GM12878 (cell line): ENCODE data around the gene MAP4K4. TPM values are rescaled to one million over a fixed set of nuclear protein-coding genes. Genes with fewer than 3 reads are reported as not detected.

Experiments
- ATAC-seq: fragments of 200-7000 bp; cut with Tn5 transposase; 3 replicates; pipeline ENCODE4 v1.9.1; 2020; ENCODE audit warnings: mild to moderate bottlenecking, moderate library complexity
- BruUV-seq: library from RNA; stranded (reverse); fragments of 400-500 nt; replicated peaks from 2 replicates; lab custom pipeline; 2021; lab: Mats Ljungman, UMichigan
- CTCF ChIA-PET: fragments of 300-600 bp; sonication (Branson Sonifier 250); formaldehyde crosslinking; extraction: SDS; loops from one replicate; lab custom pipeline; 2021; ENCODE audit warnings: inconsistent platforms; lab: Yijun Ruan, JAX
- POLR2A ChIA-PET: fragments of 350-600 bp; formaldehyde crosslinking; extraction: SDS; loops from one replicate; lab custom pipeline; 2021; ENCODE audit warnings: inconsistent platforms; lab: Charles Lee
- RAD21 ChIA-PET: fragments of 300-600 bp; sonication (Branson Sonifier 250); formaldehyde crosslinking; loops from one replicate; lab custom pipeline; 2023; ENCODE audit warnings: antibody characterized with exemption; ENCODE audit not compliant: unreplicated experiment; lab: Charles Lee
- SMC1A ChIA-PET: fragments of 300-600 bp; sonication (Branson Sonifier 250); formaldehyde crosslinking; loops from one replicate; lab custom pipeline; 2023; ENCODE audit not compliant: unreplicated experiment, uncharacterized antibody; lab: Charles Lee
- DNase-seq: peaks from one replicate; pipeline ENCODE4 v3.0.0-alpha.2; 2011; ENCODE audit warnings: low read depth, low spot score
- FAIRE-seq: peaks from 3 replicates; lab custom pipeline; 2011; peaks lifted over from hg19 to GRCh38; lab: Jason Lieb, UNC
- H2AFZ ChIP-seq: 2 replicates; pipeline ENCODE4 v1.6.0; 2011; ENCODE audit warnings: low read depth, low read length, control low read depth; ENCODE audit not compliant: control insufficient read depth
- H3K27ac ChIP-seq: 2 replicates; pipeline ENCODE4 v1.5.1; 2011; ENCODE audit warnings: control low read depth; ENCODE audit not compliant: control insufficient read depth, insufficient read depth
- H3K27me3 ChIP-seq, 2 experiments: replicated peaks in 1 of 2; 2 replicates each; pipeline versions ENCODE4 v1.6.0 to v1.6.1; 2011; ENCODE audit warnings: low read length in 1 of 2; ENCODE audit not compliant: control insufficient read depth in 2 of 2, insufficient read depth in 2 of 2
- H3K36me3 ChIP-seq, 2 experiments: 2 replicates each; pipeline ENCODE4 v1.5.1; 2011; ENCODE audit warnings: low read length in 1 of 2; ENCODE audit not compliant: control insufficient read depth in 2 of 2, insufficient read depth in 2 of 2
- H3K4me1 ChIP-seq: 2 replicates; pipeline ENCODE4 v1.6.1; 2011; ENCODE audit warnings: mild to moderate bottlenecking, low read length, moderate library complexity, mixed read lengths; ENCODE audit not compliant: control insufficient read depth, insufficient read depth
- H3K4me2 ChIP-seq: 2 replicates; pipeline ENCODE4 v1.6.0; 2011; ENCODE audit warnings: control low read depth; ENCODE audit not compliant: control insufficient read depth, insufficient read depth
- H3K4me3 ChIP-seq: fragments of 200-600 bp; sonication (generic); 2 replicates; pipeline ENCODE4 v1.5.1; 2016
- H3K79me2 ChIP-seq: 2 replicates; pipeline ENCODE4 v1.6.0; 2011; ENCODE audit warnings: low read length; ENCODE audit not compliant: control insufficient read depth, insufficient read depth
- H3K9ac ChIP-seq: 2 replicates; pipeline ENCODE4 v1.8.0; 2011; ENCODE audit warnings: low read length, control low read depth, mixed read lengths; ENCODE audit not compliant: control insufficient read depth, insufficient read depth
- H3K9me3 ChIP-seq: replicated peaks from 3 replicates; pipeline ENCODE4 v1.5.1; 2011; ENCODE audit warnings: mild to moderate bottlenecking, low read length; ENCODE audit not compliant: control insufficient read depth, insufficient read depth
- H4K20me1 ChIP-seq: 2 replicates; pipeline ENCODE4 v1.6.0; 2011; ENCODE audit not compliant: control insufficient read depth, insufficient read depth
- ATF2 ChIP-seq: IDR thresholded peaks from 2 replicates; pipeline ENCODE4 v1.6.1; 2012; ENCODE audit warnings: low read length, inconsistent platforms
- GATAD2B ChIP-seq: fragments of 450-650 bp; conservative IDR thresholded peaks from 2 replicates; pipeline ENCODE4 v1.6.1; 2017; ENCODE audit warnings: low read depth, mild to moderate bottlenecking, moderate library complexity
- LARP7 ChIP-seq: fragments of 450-650 bp; IDR thresholded peaks from 2 replicates; pipeline ENCODE4 v1.6.1; 2017; ENCODE audit warnings: mild to moderate bottlenecking
- MEF2B ChIP-seq: fragments of 450-650 bp; IDR thresholded peaks from 2 replicates; pipeline ENCODE4 v1.6.1; 2018; ENCODE audit warnings: mild to moderate bottlenecking, moderate library complexity; ENCODE audit not compliant: partially characterized antibody, poor library complexity, severe bottlenecking
- PML ChIP-seq: IDR thresholded peaks from 2 replicates; pipeline ENCODE4 v1.6.1; 2012; ENCODE audit warnings: low read length, inconsistent platforms
- POLR2AphosphoS2 ChIP-seq: IDR thresholded peaks from 2 replicates; pipeline ENCODE4 v1.6.1; 2011; ENCODE audit warnings: low read depth, mild to moderate bottlenecking, low read length, improper control_type of control experiment, moderate library complexity
- SMC3 ChIP-seq: IDR thresholded peaks from 2 replicates; pipeline ENCODE4 v1.6.1; 2011; ENCODE audit warnings: low read length, improper control_type of control experiment, borderline replicate concordance
- SP1 ChIP-seq: IDR thresholded peaks from one replicate; pipeline ENCODE4 v1.6.1; 2011; ENCODE audit warnings: low read depth, low read length
- SUPT20H ChIP-seq: IDR thresholded peaks from 2 replicates; pipeline ENCODE4 v1.6.1; 2011; ENCODE audit warnings: low read depth, mild to moderate bottlenecking, low read length, moderate library complexity, borderline replicate concordance; ENCODE audit not compliant: control insufficient read depth
- YBX1 ChIP-seq: fragments of 450-650 bp; IDR thresholded peaks from 2 replicates; pipeline ENCODE4 v1.6.1; 2016; ENCODE audit warnings: antibody characterized with exemption
- ZNF687 ChIP-seq: fragments of 450-650 bp; IDR thresholded peaks from 2 replicates; pipeline ENCODE4 v1.6.1; 2017; ENCODE audit warnings: mild to moderate bottlenecking, moderate library complexity
- WGBS: methylation state at CpG from one replicate; pipeline ENCODE4 v1.1.6; 2016; ENCODE audit warnings: low lambda C conversion rate; ENCODE audit not compliant: insufficient replicate concordance, insufficient coverage; ENCODE audit errors: missing lambda C conversion rate; 5-methylcytosine and 5-hydroxymethylcytosine counted together
- in situ Hi-C: fragments of 300-500 bp; cut with MboI; formaldehyde crosslinking; loops from 9 replicates; pipeline ENCODE4 v1.14.3; 2018; ENCODE audit warnings: mixed read lengths
- intact Hi-C: fragments of 100-400 bp; cut with micrococcal nuclease; formaldehyde crosslinking; loops from one replicate; pipeline ENCODE4 v1.14.2; 2022; ENCODE audit not compliant: unreplicated experiment
- polyA plus RNA-seq, 11 experiments: library from polyadenylated mRNA; depleted of rRNA in 4 of 11; unstranded in 6 of 11; stranded (reverse) in 5 of 11; fragments of >200 nt; fragmentation: Nextera tagmentation in 4 of 11; fragmentation: Illumina TruSeq in 1 of 11; extraction: Ambion mirVana in 4 of 11; extraction: Trizol in 1 of 11; gene quantifications; 1 replicate in 1 of 11; 2 replicates in 10 of 11; pipeline versions ENCODE4 v1.2.1 to v1.2.3, GENCODE V29; 2011 to 2016; ENCODE audit warnings: inconsistent platforms in 2 of 11, missing spikeins in 2 of 11, low read depth in 1 of 11
- total RNA-seq, 4 experiments: library from RNA; depleted of rRNA in 3 of 4; stranded (reverse); fragments of >200 nt in 3 of 4; fragmentation: Illumina TruSeq in 1 of 4; extraction: Trizol in 1 of 4; gene quantifications; 2 replicates each; pipeline versions ENCODE4 v1.2.1 to v1.2.3, GENCODE V29; 2013 to 2021

MAP4K4 gene
- total and polyA plus RNA-seq, 10 of the 15 experiments (the other 5 are each of a cell fraction or from before 2014, with no cell fraction given), result 1.9 to 50.4 (median 9.7) TPM

- ChIA-PET POLR2A (no interaction called here), RAD21 (interaction anchor here (1.1 kb wide), 1 partner anchor 382 kb away, joined by 4 read pairs; no protein-coding TSS in a partner anchor), CTCF (interaction anchor here (1.0 to 1.6 kb wide), 3 partner anchors 14 to 33 kb away, joined by 3 to 5 read pairs (median 3); no protein-coding TSS in a partner anchor), SMC1A (interaction anchor here (1.2 to 1.4 kb wide), 3 partner anchors 8 to 25 kb away, joined by 3 to 4 read pairs (median 4); no protein-coding TSS in a partner anchor)
- Histone ChIP-seq H3K4me2 (no peak overlapping the region), H3K27me3 (no peaks in the 10 kb centered on the region), H3K36me3 (no peaks in the 10 kb centered on the region), H3K79me2 (no peaks in the 10 kb centered on the region), H2AFZ (no peak overlapping the region), H4K20me1 (no peaks in the 10 kb centered on the region), H3K9ac (no peak overlapping the region), H3K4me1 (no peaks in the 10 kb centered on the region), H3K4me3 (no peak overlapping the region), H3K9me3 (no peaks in the 10 kb centered on the region), H3K27ac (no peak overlapping the region)
- BruUV-seq, result no TSS peak
- ATAC-seq, result no peak
- in situ Hi-C loops, result no loop called here
- intact Hi-C loops, result no loop called here
- WGBS, result 48% methylated on average over 4 of the region's 4 CpGs
- no peak for DNase-seq
- TF ChIP-seq GATAD2B (no peak), PML (no peak), LARP7 (no peak), SP1 (no peak), SUPT20H (no peak), MEF2B (no peak), POLR2AphosphoS2 (no peak), SMC3 (no peak), ATF2 (no peak), YBX1 (no peak), ZNF687 (no peak)
- no peak for FAIRE-seq
Observed at GRCh38 chr2:101858910-101859309, 161.4 kb downstream of the MAP4K4 start.
